GM21515 (cell line): ENCODE data around the gene PIR.
A peak's percentile ranks its signal among the peaks of the same experiment; 100 is the strongest.

Experiments
- ATAC-seq: cut with Tn5 transposase; IDR thresholded peaks from one replicate; pipeline ENCODE4 v1.9.1; 2021; ENCODE audit not compliant: unreplicated experiment

Gene PIR

GRCh38 chrX:15492469-15492868, 664 bp downstream of the PIR start:
- ATAC-seq: no peak

- ATAC-seq: no peak
Observed at GRCh38 chrX:15483891-15484290, 9.2 kb downstream of the PIR start.

GRCh38 chrX:15475486-15475885, 17.6 kb downstream of the PIR start:
- ATAC-seq: no peak

- ATAC-seq: no peak
Observed at GRCh38 chrX:15475021-15475420, 18.1 kb downstream of the PIR start.

- no peak for ATAC-seq
Observed at GRCh38 chrX:15474028-15474427, 19.1 kb downstream of the PIR start.

GRCh38 chrX:15472531-15472930, 20.6 kb downstream of the PIR start:
- no peak for ATAC-seq

- no peak for ATAC-seq
Observed at GRCh38 chrX:15471028-15471427, 22.1 kb downstream of the PIR start.

GRCh38 chrX:15469613-15470012, 23.5 kb downstream of the PIR start:
- ATAC-seq: no peak

- no peak for ATAC-seq
Observed at GRCh38 chrX:15468036-15468435, 25.1 kb downstream of the PIR start.

- ATAC-seq: no peak
Observed at GRCh38 chrX:15465896-15466651, 27.1 kb downstream of the PIR start.

- ATAC-seq: peak; percentile 71
Observed at GRCh38 chrX:15465347-15465746, 27.8 kb downstream of the PIR start.

- ATAC-seq: no peak
Observed at GRCh38 chrX:15464704-15465103, 28.4 kb downstream of the PIR start.

- ATAC-seq: no peak
Observed at GRCh38 chrX:15451913-15452312, 41.2 kb downstream of the PIR start.

- ATAC-seq: no peak
Observed at GRCh38 chrX:15448010-15448639, 45.0 kb downstream of the PIR start.

- no peak for ATAC-seq
Observed at GRCh38 chrX:15441464-15441863, 51.7 kb downstream of the PIR start.

GRCh38 chrX:15438332-15438731, 54.8 kb downstream of the PIR start:
- peak; percentile 89 for ATAC-seq

- ATAC-seq: no peak
Observed at GRCh38 chrX:15437724-15438123, 55.4 kb downstream of the PIR start.

- ATAC-seq: no peak
Observed at GRCh38 chrX:15435836-15436619, 57.1 kb downstream of the PIR start.

- ATAC-seq: no peak
Observed at GRCh38 chrX:15434205-15434604, 58.9 kb downstream of the PIR start.

GRCh38 chrX:15430584-15430983, 62.5 kb downstream of the PIR start:
- ATAC-seq: no peak

GRCh38 chrX:15430076-15430475, 63.1 kb downstream of the PIR start:
- no peak for ATAC-seq

GRCh38 chrX:15425024-15425423, 68.1 kb downstream of the PIR start:
- no peak for ATAC-seq
